OCI-LY7 (cell line): Measurements from ENCODE around the gene AXL. TPM values are rescaled to one million over a fixed set of nuclear protein-coding genes. Genes with fewer than 3 reads are reported as not detected.

Source experiments
- BruUV-seq: library from RNA; stranded (reverse); fragments of 400-500 nt; replicated peaks from 2 replicates; lab custom pipeline; 2021; lab: Mats Ljungman, UMichigan
- CTCF ChIA-PET: fragments of 300-600 bp; sonication (Branson Sonifier 250); formaldehyde crosslinking; loops from one replicate; lab custom pipeline; 2022; ENCODE audit warnings: antibody characterized with exemption; ENCODE audit not compliant: unreplicated experiment; lab: Charles Lee
- POLR2A ChIA-PET: fragments of 300-600 bp; sonication (Branson Sonifier 250); formaldehyde crosslinking; loops from one replicate; lab custom pipeline; 2022; ENCODE audit warnings: antibody characterized with exemption; lab: Charles Lee
- DNase-seq: peaks from one replicate; pipeline ENCODE4 v3.0.0-alpha.2; 2015; ENCODE audit warnings: low spot score
- H2AFZ ChIP-seq: fragments of 200-600 bp; sonication (generic), shearing (Covaris generic); 2 replicates; pipeline ENCODE4 v1.6.1; 2014; ENCODE audit warnings: mild to moderate bottlenecking, antibody characterized with exemption, low read length, moderate library complexity
- H3K27ac ChIP-seq: fragments of 200-600 bp; sonication (generic); 2 replicates; pipeline ENCODE4 v1.5.1; 2014; ENCODE audit warnings: mixed run types, low read depth, mild to moderate bottlenecking, moderate library complexity, low read length, inconsistent platforms; ENCODE audit not compliant: poor library complexity, severe bottlenecking
- H3K36me3 ChIP-seq: fragments of 200-600 bp; sonication (generic); 2 replicates; pipeline ENCODE4 v1.6.1; 2014; ENCODE audit warnings: mild to moderate bottlenecking, antibody characterized with exemption, low read length, moderate library complexity, mixed read lengths; ENCODE audit not compliant: insufficient read depth
- H3K4me1 ChIP-seq: fragments of 200-600 bp; sonication (generic); 2 replicates; pipeline ENCODE4 v1.5.1; 2014; ENCODE audit warnings: mild to moderate bottlenecking, low read length; ENCODE audit not compliant: insufficient read depth, poor library complexity, severe bottlenecking
- H3K4me2 ChIP-seq: fragments of 200-600 bp; sonication (generic); 2 replicates; pipeline ENCODE4 v1.6.1; 2014; ENCODE audit warnings: mild to moderate bottlenecking, low read length
- H3K4me3 ChIP-seq: fragments of 200-600 bp; sonication (generic); 2 replicates; pipeline ENCODE4 v1.5.1; 2014; ENCODE audit warnings: mild to moderate bottlenecking, low read depth, low read length; ENCODE audit not compliant: poor library complexity, severe bottlenecking
- H3K79me2 ChIP-seq: fragments of 200-600 bp; sonication (generic); 2 replicates; pipeline ENCODE4 v1.6.1; 2016; ENCODE audit warnings: low read depth, mild to moderate bottlenecking, low read length, moderate library complexity, mixed read lengths; ENCODE audit not compliant: insufficient read depth
- H3K9me2 ChIP-seq: fragments of 200-600 bp; sonication (generic); 2 replicates; pipeline ENCODE4 v1.6.1; 2016; ENCODE audit warnings: mild to moderate bottlenecking, low read length, mixed read lengths; ENCODE audit not compliant: insufficient read depth
- H3K9me3 ChIP-seq: fragments of 200-600 bp; sonication (generic); 2 replicates; pipeline ENCODE4 v1.6.1; 2014; ENCODE audit warnings: mild to moderate bottlenecking, mixed run types, low read length, mixed read lengths
- H4K20me1 ChIP-seq: fragments of 200-600 bp; sonication (generic); 2 replicates; pipeline ENCODE4 v1.6.1; 2014; ENCODE audit warnings: mild to moderate bottlenecking, antibody characterized with exemption, low read length, moderate library complexity, mixed read lengths; ENCODE audit not compliant: insufficient read depth
- EZH2phosphoT487 ChIP-seq: fragments of 200-600 bp; sonication (generic); IDR thresholded peaks from 2 replicates; pipeline ENCODE4 v1.6.1; 2018; ENCODE audit warnings: low read depth, borderline replicate concordance, mild to moderate bottlenecking, mixed run types, antibody characterized with exemption, low read length, moderate library complexity, mixed read lengths
- intact Hi-C: fragments of 100-400 bp; cut with micrococcal nuclease; formaldehyde crosslinking; loops from one replicate; pipeline ENCODE4 v1.10.0; 2022; ENCODE audit not compliant: unreplicated experiment
- total RNA-seq, 2 experiments: library from RNA; depleted of rRNA in 1 of 2; stranded (reverse); fragments of >200 nt in 1 of 2; shearing (Covaris generic) in 1 of 2; gene quantifications; 2 replicates each; pipeline ENCODE4 v1.2.3, GENCODE V29; 2014 to 2022
- TF ChIP-seq, protein P1 (sequence below): fragments of 200-600 bp; sonication (generic); conservative IDR thresholded peaks from 2 replicates; pipeline ENCODE4 v1.5.1; 2014; ENCODE audit warnings: mild to moderate bottlenecking, antibody characterized with exemption, low read length, moderate library complexity, mixed read lengths

AXL gene
- total RNA-seq, 2 experiments from 2014 or later: not detected

- Histone ChIP-seq H3K9me3 (no peaks in the 10 kb centered on the region), H3K27ac (no peak overlapping the region), H4K20me1 (no peaks in the 10 kb centered on the region), H3K4me2 (no peak overlapping the region), H3K9me2 (no peaks in the 10 kb centered on the region), H2AFZ (no peak overlapping the region), H3K4me1 (no peaks in the 10 kb centered on the region), H3K79me2 (no peaks in the 10 kb centered on the region), H3K4me3 (no peak overlapping the region), H3K36me3 (no peaks in the 10 kb centered on the region)
- intact Hi-C loops: no loop called here
- POLR2A ChIA-PET: interaction anchor here (0.6 kb wide), 1 partner anchor 21 kb away, joined by 3 read pairs; no protein-coding TSS in a partner anchor
- no peak for TF ChIP-seq EZH2phosphoT487
- TF ChIP-seq, protein P1, sequence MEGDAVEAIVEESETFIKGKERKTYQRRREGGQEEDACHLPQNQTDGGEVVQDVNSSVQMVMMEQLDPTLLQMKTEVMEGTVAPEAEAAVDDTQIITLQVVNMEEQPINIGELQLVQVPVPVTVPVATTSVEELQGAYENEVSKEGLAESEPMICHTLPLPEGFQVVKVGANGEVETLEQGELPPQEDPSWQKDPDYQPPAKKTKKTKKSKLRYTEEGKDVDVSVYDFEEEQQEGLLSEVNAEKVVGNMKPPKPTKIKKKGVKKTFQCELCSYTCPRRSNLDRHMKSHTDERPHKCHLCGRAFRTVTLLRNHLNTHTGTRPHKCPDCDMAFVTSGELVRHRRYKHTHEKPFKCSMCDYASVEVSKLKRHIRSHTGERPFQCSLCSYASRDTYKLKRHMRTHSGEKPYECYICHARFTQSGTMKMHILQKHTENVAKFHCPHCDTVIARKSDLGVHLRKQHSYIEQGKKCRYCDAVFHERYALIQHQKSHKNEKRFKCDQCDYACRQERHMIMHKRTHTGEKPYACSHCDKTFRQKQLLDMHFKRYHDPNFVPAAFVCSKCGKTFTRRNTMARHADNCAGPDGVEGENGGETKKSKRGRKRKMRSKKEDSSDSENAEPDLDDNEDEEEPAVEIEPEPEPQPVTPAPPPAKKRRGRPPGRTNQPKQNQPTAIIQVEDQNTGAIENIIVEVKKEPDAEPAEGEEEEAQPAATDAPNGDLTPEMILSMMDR: no peak
- CTCF ChIA-PET: no interaction called here
- no TSS peak for BruUV-seq
- DNase-seq: no peak
Measured at GRCh38 chr19:41244117-41244516, 25.1 kb downstream of the AXL start.

DNA sequence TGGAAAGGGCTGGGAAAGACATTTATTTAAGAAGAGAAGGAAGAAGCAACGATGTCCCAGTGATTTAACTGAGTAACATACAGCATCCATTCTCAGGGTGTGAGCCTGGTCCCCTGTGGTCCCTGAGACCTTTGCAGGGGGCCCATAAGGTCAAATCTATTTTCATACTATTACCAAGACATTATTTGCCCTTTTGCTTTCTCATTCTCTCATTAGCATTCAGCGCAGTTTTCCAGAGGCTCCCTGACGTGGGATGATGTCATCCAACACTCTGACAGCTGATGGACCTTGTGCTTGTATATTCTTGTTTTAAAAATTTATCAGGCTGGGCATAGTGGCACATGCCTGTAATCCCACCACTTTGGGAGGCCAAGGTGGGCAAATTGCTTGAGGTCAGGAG, 26.8 kb downstream of the AXL start:
- ChIA-PET POLR2A (no interaction called here), CTCF (no interaction called here)
- H3K9me2 ChIP-seq: no peaks in the 10 kb centered on the region
- H3K79me2 ChIP-seq: no peaks in the 10 kb centered on the region
- no TSS peak for BruUV-seq
- intact Hi-C loops: no loop called here
- no peak for DNase-seq
- no peak overlapping the region for H2AFZ ChIP-seq
- H3K4me1 ChIP-seq: no peaks in the 10 kb centered on the region
- H3K27ac ChIP-seq: no peak overlapping the region
- no peaks in the 10 kb centered on the region for H4K20me1 ChIP-seq
- TF ChIP-seq, protein P1: no peak
- no peak for TF ChIP-seq EZH2phosphoT487
- no peak overlapping the region for H3K4me2 ChIP-seq
- no peaks in the 10 kb centered on the region for H3K36me3 ChIP-seq
- H3K4me3 ChIP-seq: no peak overlapping the region
- H3K9me3 ChIP-seq: no peaks in the 10 kb centered on the region

GRCh38 chr19:41248895-41249294, 29.9 kb downstream of the AXL start:
- no TSS peak for BruUV-seq
- CTCF ChIA-PET: no interaction called here

More at GRCh38 chr19:41248895-41249294, 29.9 kb downstream of the AXL start:
- TF ChIP-seq EZH2phosphoT487: no peak
- TF ChIP-seq, protein P1: no peak
- H3K4me2 ChIP-seq: no peak overlapping the region
- H3K36me3 ChIP-seq: no peaks in the 10 kb centered on the region
- no peak overlapping the region for H3K4me3 ChIP-seq
- no peak overlapping the region for H3K27ac ChIP-seq
- intact Hi-C loops: no loop called here
- H2AFZ ChIP-seq: no peak overlapping the region
- no peaks in the 10 kb centered on the region for H3K79me2 ChIP-seq
- no peaks in the 10 kb centered on the region for H3K9me2 ChIP-seq
- H3K9me3 ChIP-seq: no peaks in the 10 kb centered on the region
- POLR2A ChIA-PET: no interaction called here
- H3K4me1 ChIP-seq: no peaks in the 10 kb centered on the region
- H4K20me1 ChIP-seq: no peaks in the 10 kb centered on the region
- DNase-seq: no peak
